Heart right ventricle (tissue), 16 donors: ENCODE data around the gene RALGPS1. TPM values are rescaled to one million over a fixed set of nuclear protein-coding genes. Genes with fewer than 3 reads are reported as not detected.
A peak's percentile ranks its signal among the peaks of the same experiment; 100 is the strongest.

Experiments
- ATAC-seq, 8 donors: fragments of 200-7000 bp; cut with Tn5 transposase; one replicate each; pipeline ENCODE4 v1.9.1; 2020; ENCODE audit warnings: mild to moderate bottlenecking in 8 of 8, moderate library complexity in 8 of 8, moderate number of reproducible peaks in 1 of 8
- DNase-seq, 2 donors: peaks; one replicate each; pipeline ENCODE4 v3.0.0-alpha.2; 2020
- H3K27ac ChIP-seq, 10 donors: fragments of 200-600 bp; sonication (generic) in 2 of 10; one replicate each; pipeline versions ENCODE4 v1.5.0 to v1.8.0; 2020 to 2022; ENCODE audit warnings: mild to moderate bottlenecking in 3 of 10
- H3K27me3 ChIP-seq, 7 donors: fragments of 200-600 bp; one replicate each; pipeline ENCODE4 v1.8.0; 2021 to 2022; ENCODE audit warnings: mild to moderate bottlenecking in 2 of 7
- H3K36me3 ChIP-seq, 9 donors: fragments of 200-600 bp; sonication (generic) in 1 of 9; one replicate each; pipeline versions ENCODE4 v1.5.0 to v1.8.0; 2020 to 2022; ENCODE audit warnings: mild to moderate bottlenecking in 2 of 9
- H3K4me1 ChIP-seq, 9 donors: fragments of 200-600 bp; sonication (generic) in 1 of 9; one replicate each; pipeline versions ENCODE4 v1.5.0 to v1.8.0; 2020 to 2022; ENCODE audit warnings: mild to moderate bottlenecking in 4 of 9
- H3K4me3 ChIP-seq, 10 donors: fragments of 200-600 bp; sonication (generic) in 2 of 10; one replicate each; pipeline versions ENCODE4 v1.5.0 to v1.8.0; 2020 to 2022; ENCODE audit warnings: mild to moderate bottlenecking in 7 of 10, moderate library complexity in 2 of 10
- H3K9me3 ChIP-seq, 11 donors: fragments of 200-600 bp in 10 of 11; sonication (generic) in 2 of 11; one replicate each; pipeline versions ENCODE4 v1.5.0 to v1.8.0; 2013 to 2022; ENCODE audit warnings: mild to moderate bottlenecking in 2 of 11, control low read depth in 1 of 11, moderate library complexity in 1 of 11
- WGBS, 2 donors: extraction: QIAGEN DNeasy Blood & Tissue Kit; methylation state at CpG; one replicate each; pipeline ENCODE4 v1.1.7; 2013; ENCODE audit warnings: inconsistent platforms in 1 of 2; 5-methylcytosine and 5-hydroxymethylcytosine counted together
- intact Hi-C, 10 donors: fragments of 100-400 bp; cut with DNase I; formaldehyde crosslinking; loops; one replicate each; pipeline versions ENCODE4 v1.11.1 to v1.14.2; 2022
- polyA plus RNA-seq, 2 donors: library from polyadenylated mRNA; stranded (reverse); fragments of 200-250 nt; gene quantifications; one replicate each; pipeline ENCODE4 v1.2.3, GENCODE V29; 2013
- total RNA-seq, 10 donors: library from RNA; stranded (reverse); fragmentation: NEBNext Ultra II Directional in 3 of 10; extraction: Animal tissue kit (Norgen Biotek cat#: 25700) in 3 of 10; gene quantifications; one replicate each; pipeline versions ENCODE4 v1.2.1 to v1.2.4, GENCODE V29; 2021 to 2023
- TF ChIP-seq, protein P1 (sequence below), 9 donors: fragments of 200-600 bp; sonication (generic) in 2 of 9; IDR thresholded peaks; one replicate each; pipeline versions ENCODE4 v1.5.0 to v1.8.0; 2021 to 2022; ENCODE audit warnings: antibody characterized with exemption in 9 of 9, mild to moderate bottlenecking in 5 of 9, moderate library complexity in 1 of 9
- donor health status: Arrhythmogenic right ventricular cardiomyopathy.
- donor health status: ischemic (EF 13 %, LVEDD 7.1; RV severe dilation, severe dysfunction).
- donor health status: healthy with polysubstance abuse.
- donor health status: DM: no; HTN: yes; CAD: no.
- donor health status: DM: no; HTN: no; CAD: no.
- donor health status: ischemic (EF 25% LVEDD 6.9; RV normal size, moderate dysfunction).
- donor health status: ischemic (EF 25% LVEDD 5.7; RV mildly dilated, moderate dysfunction).
- donor health status: healthy.
- donor health status: DM: yes; HTN: yes; CAD: no.
- donor health status: Ischemic cardiomyopathy.
- donor health status: ischemic (EF 35%, LVEDD 5.7; RV mildly dilated, moderate dysfunction).
- donor health status: nonischemic (EF 11% LVEDD 7.7; RV severe dilation, severe dysfunction).
- donor health status: DM: yes; HTN: yes; CAD: no.
- donor health status: PGD.
- donor health status: ischemic (EF 29% LVEDD 5.4; RV normal size, mild dysfunction).
- donor health status: nonischemic (EF 23%, LVEDD 6.1; RV moderate dilation, normal function).

Gene RALGPS1
- total and polyA plus RNA-seq, 12 donors = 4.2 to 25.0 (median 16.8) TPM

DNA sequence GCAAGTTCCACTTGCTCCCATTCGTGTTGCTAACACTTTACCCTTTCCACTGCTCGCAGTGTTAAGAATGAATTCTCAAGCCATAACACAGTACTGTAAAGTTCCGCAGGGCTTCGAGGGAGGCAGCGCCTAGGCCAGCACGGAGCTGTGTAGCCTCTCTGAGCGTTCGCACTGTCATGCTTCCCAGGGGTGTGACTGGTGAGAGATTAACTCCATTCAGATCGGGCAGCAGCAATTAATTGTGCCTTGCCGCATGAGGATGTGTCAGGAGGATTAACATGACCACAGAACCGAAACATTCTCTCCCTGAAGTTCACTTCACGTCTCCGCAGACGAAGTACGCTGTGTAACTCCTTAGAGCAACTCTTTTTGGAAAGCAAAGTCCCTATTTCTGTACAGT, 30.9 kb upstream of the RALGPS1 start:
- Histone ChIP-seq H3K4me3 (no peak overlapping the region), H3K4me1 (peaks cover 0 to 26% (median 16%) of the 10 kb centered on the region in 9 donors), H3K27ac (no peak overlapping the region), H3K27me3 (no peaks in the 10 kb centered on the region), H3K9me3 (no peaks in the 10 kb centered on the region), H3K36me3 (peaks cover 0 to 63% (median 11%) of the 10 kb centered on the region in 9 donors)
- TF ChIP-seq, protein P1, sequence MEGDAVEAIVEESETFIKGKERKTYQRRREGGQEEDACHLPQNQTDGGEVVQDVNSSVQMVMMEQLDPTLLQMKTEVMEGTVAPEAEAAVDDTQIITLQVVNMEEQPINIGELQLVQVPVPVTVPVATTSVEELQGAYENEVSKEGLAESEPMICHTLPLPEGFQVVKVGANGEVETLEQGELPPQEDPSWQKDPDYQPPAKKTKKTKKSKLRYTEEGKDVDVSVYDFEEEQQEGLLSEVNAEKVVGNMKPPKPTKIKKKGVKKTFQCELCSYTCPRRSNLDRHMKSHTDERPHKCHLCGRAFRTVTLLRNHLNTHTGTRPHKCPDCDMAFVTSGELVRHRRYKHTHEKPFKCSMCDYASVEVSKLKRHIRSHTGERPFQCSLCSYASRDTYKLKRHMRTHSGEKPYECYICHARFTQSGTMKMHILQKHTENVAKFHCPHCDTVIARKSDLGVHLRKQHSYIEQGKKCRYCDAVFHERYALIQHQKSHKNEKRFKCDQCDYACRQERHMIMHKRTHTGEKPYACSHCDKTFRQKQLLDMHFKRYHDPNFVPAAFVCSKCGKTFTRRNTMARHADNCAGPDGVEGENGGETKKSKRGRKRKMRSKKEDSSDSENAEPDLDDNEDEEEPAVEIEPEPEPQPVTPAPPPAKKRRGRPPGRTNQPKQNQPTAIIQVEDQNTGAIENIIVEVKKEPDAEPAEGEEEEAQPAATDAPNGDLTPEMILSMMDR (IDR thresholded peaks at IDR 0.05) = no peak
- intact Hi-C loops = no loop called here
- no peak for DNase-seq
- ATAC-seq = no peak
- 83 to 84% methylated on average over 15 of the region's 15 CpGs for WGBS, 2 donors

DNA sequence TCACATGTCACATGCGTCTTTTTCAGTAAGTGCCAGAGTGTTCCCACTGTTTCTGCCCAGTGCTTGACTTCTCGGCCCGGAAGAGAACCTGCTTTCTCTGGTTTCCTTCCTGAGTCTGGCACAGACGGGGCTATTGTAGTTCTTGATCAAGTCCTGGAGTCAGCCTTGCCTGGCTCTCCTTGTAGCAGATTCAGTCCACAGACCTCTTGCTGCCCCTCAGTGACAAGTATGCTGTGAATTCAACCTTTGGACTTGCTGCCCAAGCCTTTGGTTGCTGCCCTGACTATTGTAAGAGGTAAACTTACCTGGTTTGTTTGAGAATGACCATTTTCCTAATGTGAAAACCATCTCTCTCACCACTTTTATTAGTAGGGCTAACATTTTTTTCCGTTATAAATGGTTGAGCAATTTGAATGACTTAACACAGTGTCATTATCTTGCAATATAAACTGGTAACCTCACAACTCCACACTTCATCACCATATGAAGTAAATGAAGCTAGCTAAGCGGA, 29.4 kb upstream of the RALGPS1 start:
- intact Hi-C loops = no loop called here
- Histone ChIP-seq H3K27me3 (no peaks in the 10 kb centered on the region), H3K27ac (peak overlapping the region in 4 of 10 donors; percentile 15 to 54 (median 30)), H3K4me1 (peaks cover 0 to 22% (median 16%) of the 10 kb centered on the region in 9 donors), H3K36me3 (peaks cover 0 to 51% (median 3%) of the 10 kb centered on the region in 9 donors), H3K4me3 (no peak overlapping the region), H3K9me3 (no peaks in the 10 kb centered on the region)
- DNase-seq (no peak), ATAC-seq (peak in 7 of 8 donors; percentile 24 to 74 (median 44))
- TF ChIP-seq, protein P1 (IDR thresholded peaks at IDR 0.05) = no peak
- 43 to 53% methylated on average over 6 of the region's 6 CpGs for WGBS, 2 donors

DNA sequence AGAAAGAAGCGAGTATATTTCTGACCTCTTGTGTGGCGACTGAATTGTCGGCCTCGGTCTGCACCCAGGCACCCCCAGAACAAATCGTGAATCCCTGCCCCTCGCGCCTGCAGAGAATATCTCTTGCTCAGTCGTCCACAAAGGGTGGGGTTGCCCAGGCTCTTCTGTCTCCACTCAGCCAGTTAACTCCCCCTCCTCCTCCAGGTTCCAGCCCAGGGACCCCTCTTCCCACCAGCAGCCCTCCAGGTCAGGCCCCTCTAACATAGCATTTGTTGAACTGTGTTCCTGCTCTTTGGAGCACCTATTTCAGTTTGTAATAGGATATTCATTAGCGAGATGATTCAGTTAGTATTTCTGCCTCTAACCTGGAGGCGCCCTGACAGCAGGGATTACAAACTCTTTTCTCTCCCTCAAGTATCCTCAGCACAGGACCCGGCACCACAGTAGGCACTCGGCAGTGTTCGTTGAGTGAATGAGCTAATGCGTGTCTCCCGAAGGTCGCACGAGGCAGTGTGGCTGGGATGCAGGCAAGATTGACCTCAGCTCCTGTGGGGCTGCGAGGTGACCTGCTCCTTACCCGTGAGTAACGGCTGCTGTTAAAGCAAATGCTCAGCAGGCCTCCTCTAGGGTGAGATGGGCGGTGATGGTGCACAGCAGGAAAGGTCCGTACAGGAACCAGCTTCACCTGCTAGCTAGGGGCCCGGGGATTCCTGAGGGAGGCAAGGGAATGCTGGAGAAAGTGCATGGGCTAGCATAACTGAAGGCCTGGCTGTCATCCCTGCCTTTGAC, 28.4 kb upstream of the RALGPS1 start:
- peak in 2 of 8 donors; percentile 13 to 15 for ATAC-seq
- no peak for DNase-seq
- Histone ChIP-seq H3K4me3 (no peak overlapping the region), H3K9me3 (no peaks in the 10 kb centered on the region), H3K27me3 (no peaks in the 10 kb centered on the region), H3K27ac (no peak overlapping the region), H3K4me1 (peaks cover 0 to 22% (median 12%) of the 10 kb centered on the region in 9 donors), H3K36me3 (peaks cover 0 to 41% (median 0%) of the 10 kb centered on the region in 9 donors)
- 80 to 81% methylated on average over 23 of the region's 23 CpGs for WGBS, 2 donors
- TF ChIP-seq, protein P1 (IDR thresholded peaks at IDR 0.05) = no peak
- intact Hi-C loops = no loop called here

DNA sequence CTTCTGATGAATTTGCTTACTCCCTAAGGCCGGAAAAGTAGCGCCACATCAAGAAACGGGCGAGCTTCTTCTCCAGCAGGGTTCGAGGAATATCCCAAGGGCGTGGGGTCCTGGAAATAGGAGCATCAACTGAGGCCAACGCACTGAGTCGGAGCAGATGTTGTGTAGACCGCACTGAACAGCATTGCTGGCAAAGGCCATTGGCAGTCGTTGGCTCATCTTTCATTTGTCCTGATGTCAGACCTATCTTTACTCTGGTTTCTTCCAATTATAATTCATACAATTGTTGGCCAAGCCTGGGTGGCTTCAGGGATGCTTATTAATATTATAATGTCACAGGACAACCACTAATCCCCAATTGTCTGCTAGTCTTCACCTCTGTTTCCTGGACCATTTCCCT, 27.7 kb upstream of the RALGPS1 start:
- no peak overlapping the region for H3K27ac ChIP-seq
- no peaks in the 10 kb centered on the region for H3K27me3 ChIP-seq
- 85 to 91% methylated on average over 10 of the region's 10 CpGs for whole genome bisulfite sequencing, 2 donors
- peaks cover 0 to 22% (median 12%) of the 10 kb centered on the region in 9 donors for H3K4me1 ChIP-seq
- no peaks in the 10 kb centered on the region for H3K9me3 ChIP-seq
- TF ChIP-seq, protein P1 (IDR thresholded peaks at IDR 0.05) = no peak
- intact Hi-C loops = no loop called here
- H3K36me3 ChIP-seq = peaks cover 0 to 34% (median 0%) of the 10 kb centered on the region in 9 donors
- ATAC-seq (peak in 1 of 8 donors; percentile 16), DNase-seq (no peak)
- no peak overlapping the region for H3K4me3 ChIP-seq
